ENCODE results near the gene COL16A1. TPM values are rescaled to one million over a fixed set of nuclear protein-coding genes. Genes with fewer than 3 reads are reported as not detected.

Gene COL16A1
- total RNA-seq, 1 experiment from 2014 or later: 6.2 TPM

DNA sequence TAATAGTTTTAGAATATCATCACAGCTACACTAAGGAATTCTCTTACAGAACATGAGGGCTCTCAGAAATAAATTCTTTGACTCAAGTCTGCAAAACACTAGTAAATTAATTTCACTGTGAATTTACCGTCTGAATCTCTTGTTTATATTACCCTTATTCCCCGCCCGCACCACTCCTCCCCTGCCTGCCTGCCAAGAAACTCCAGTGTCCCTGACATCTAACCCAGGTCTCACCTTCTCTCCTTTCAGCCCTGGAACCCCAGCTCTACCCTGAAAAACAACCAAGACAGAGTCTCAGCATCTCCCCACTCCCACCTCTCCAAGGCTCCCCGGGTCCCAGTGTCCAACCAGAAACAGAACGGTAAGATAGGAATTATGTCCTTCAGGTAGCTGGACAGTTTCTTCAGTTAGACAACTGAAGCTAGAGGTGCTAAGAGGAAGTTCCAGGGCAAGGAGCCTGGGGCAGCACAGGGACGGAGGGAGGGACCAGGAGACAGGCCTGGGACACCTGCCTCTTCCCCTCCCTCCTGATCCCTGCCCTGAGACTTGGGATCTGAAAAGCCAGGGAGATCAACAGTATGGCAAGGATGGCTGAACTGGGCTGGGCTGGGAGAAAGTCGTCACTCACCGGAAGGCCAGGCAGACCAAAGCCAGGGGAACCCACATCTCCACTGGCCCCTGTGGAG, 15.4 kb downstream of the COL16A1 start:
- Histone ChIP-seq H3K27me3 (ENCODE audit: insufficient read depth, low read length) (no peaks in the 10 kb centered on the region), H2AFZ (ENCODE audit: low read length) (no peak overlapping the region), H3K9me3 (ENCODE audit: control insufficient read depth, low read depth, low read length) (no peaks in the 10 kb centered on the region), H4K91ac (ENCODE audit: insufficient read length, low read depth, low read length) (no peak overlapping the region), H2BK15ac (ENCODE audit: low read depth, low read length) (no peak overlapping the region), H3K14ac (ENCODE audit: insufficient read depth, low read length) (no peak overlapping the region), H3K9ac (ENCODE audit: extremely low read depth, insufficient read length, low read length) (no peak overlapping the region), H3K4ac (ENCODE audit: low read depth, low read length) (no peak overlapping the region), H2BK5ac (ENCODE audit: insufficient read length, low read length) (no peak overlapping the region), H3T11ph (ENCODE audit: low read length) (no peak overlapping the region), H2BK12ac (ENCODE audit: insufficient read length, low read depth, low read length) (no peak overlapping the region), H3K18ac (ENCODE audit: insufficient read length, low read depth, low read length) (no peak overlapping the region), H4K5ac (ENCODE audit: insufficient read length, low read depth, low read length) (no peak overlapping the region), H3K23ac (ENCODE audit: insufficient read length, low read depth, low read length) (no peak overlapping the region), H3K23me2 (ENCODE audit: insufficient read length, low read depth, low read length, poor library complexity, severe bottlenecking) (no peaks in the 10 kb centered on the region), H2BK120ac (ENCODE audit: low read depth, low read length, poor library complexity, severe bottlenecking) (no peak overlapping the region), H3K4me1 (ENCODE audit: insufficient read depth, low read length) (no peaks in the 10 kb centered on the region), H4K20me1 (ENCODE audit: control insufficient read depth, insufficient read depth, insufficient read length) (peaks cover 2% of the 10 kb centered on the region), H3K79me2 (ENCODE audit: insufficient read depth, low read length) (no peaks in the 10 kb centered on the region), H3K79me1 (ENCODE audit: insufficient read depth, low read depth, low read length, poor library complexity, severe bottlenecking) (no peaks in the 10 kb centered on the region), H3K4me2 (ENCODE audit: insufficient read depth, insufficient read length, low read length) (no peak overlapping the region), H2AK5ac (ENCODE audit: insufficient read length, low read length) (no peak overlapping the region), H2BK20ac (ENCODE audit: low read depth, low read length, poor library complexity, severe bottlenecking) (no peak overlapping the region), H3K56ac (ENCODE audit: insufficient read length, low read depth, low read length) (no peak overlapping the region), H4K8ac (replicated peaks; ENCODE audit: insufficient read length, low read depth, low read length) (no peak overlapping the region), H3K27ac (ENCODE audit: insufficient read length, low read depth, low read length) (no peak overlapping the region)
- WGBS (ENCODE audit: extremely low coverage, insufficient read length, low lambda C conversion rate): no CpG with 5 or more reads among the region's 8 CpGs
- H3K4me3 Mint-ChIP-seq: no peak overlapping the region
- no peak for DNase-seq
- no peaks in the 10 kb centered on the region for H3K36me3 Mint-ChIP-seq (ENCODE audit: insufficient read depth in 1 of 3, low read depth in 3 of 3)
- H3K9me3 Mint-ChIP-seq: no peaks in the 10 kb centered on the region
- H3K4me1 Mint-ChIP-seq: peaks cover 12 to 14% of the 10 kb centered on the region in 2 experiments
- no peaks in the 10 kb centered on the region for H3K27me3 Mint-ChIP-seq (ENCODE audit: low read depth)
- H3K27ac Mint-ChIP-seq: peak overlapping the region; percentile 29 to 49 (median 38); a peak in 4 of 7 replicates
- no peak for TF ChIP-seq CTCF (conservative IDR thresholded peaks at IDR 0.05)

Measured in H9 (cell line).